HCT116 (cell line): ENCODE data around the gene THAP8.

ENCODE experiments used
- CBX3 ChIP-seq: IDR thresholded peaks from 2 replicates; pipeline ENCODE4 v1.6.1; 2012; ENCODE audit warnings: low read depth
- CTCF ChIP-seq, 3 experiments: fragments of 200-600 bp in 1 of 3; sonication (generic) in 1 of 3; IDR thresholded peaks in 2 of 3; conservative IDR thresholded peaks in 1 of 3; 2 replicates each; pipeline ENCODE4 v1.5.1; 2012 to 2017; ENCODE audit warnings: low read depth in 2 of 3, low read length in 2 of 3, antibody characterized with exemption in 1 of 3, borderline replicate concordance in 1 of 3, control low read depth in 1 of 3, mild to moderate bottlenecking in 1 of 3, mixed read lengths in 1 of 3, mixed run types in 1 of 3, moderate library complexity in 1 of 3; ENCODE audit not compliant: insufficient read depth in 1 of 3

DNA sequence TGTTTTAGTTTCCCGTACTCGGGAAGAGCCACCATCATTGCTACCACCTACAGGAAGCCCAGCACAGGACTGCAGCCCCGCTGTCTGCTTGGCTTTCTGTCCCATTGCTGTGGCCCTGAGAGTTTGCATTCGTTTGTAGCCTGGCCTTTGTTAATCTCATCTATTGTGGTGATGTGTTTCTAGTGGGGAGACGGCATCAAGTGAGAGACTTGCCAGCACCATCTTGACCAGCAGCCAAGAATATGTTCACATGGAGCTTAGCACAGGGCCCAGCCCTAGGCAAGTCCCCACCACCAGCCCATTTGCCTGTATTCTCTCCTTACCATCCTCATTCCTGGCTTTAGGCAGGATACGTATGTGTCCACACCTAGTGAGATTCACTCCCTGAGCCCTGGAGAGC, 39.6 kb upstream of the THAP8 start:
- TF ChIP-seq CBX3 = no peak
- TF ChIP-seq CTCF (IDR thresholded peaks at IDR 0.05 in 2 of 3, conservative IDR thresholded peaks at IDR 0.05 in 1 of 3; ENCODE audit: borderline replicate concordance in 1 of 3, insufficient read depth in 1 of 3, low read depth in 2 of 3, low read length in 2 of 3) = no peak
